Measurements from ENCODE around the gene RPGR. TPM values are rescaled to one million over a fixed set of nuclear protein-coding genes. Genes with fewer than 3 reads are reported as not detected.

Gene RPGR
- total RNA-seq, 5 donors from 2014 or later (not counting 1 experiment from before 2014, with no cell fraction given) = 8.1 to 31.2 (median 9.4) TPM

DNA sequence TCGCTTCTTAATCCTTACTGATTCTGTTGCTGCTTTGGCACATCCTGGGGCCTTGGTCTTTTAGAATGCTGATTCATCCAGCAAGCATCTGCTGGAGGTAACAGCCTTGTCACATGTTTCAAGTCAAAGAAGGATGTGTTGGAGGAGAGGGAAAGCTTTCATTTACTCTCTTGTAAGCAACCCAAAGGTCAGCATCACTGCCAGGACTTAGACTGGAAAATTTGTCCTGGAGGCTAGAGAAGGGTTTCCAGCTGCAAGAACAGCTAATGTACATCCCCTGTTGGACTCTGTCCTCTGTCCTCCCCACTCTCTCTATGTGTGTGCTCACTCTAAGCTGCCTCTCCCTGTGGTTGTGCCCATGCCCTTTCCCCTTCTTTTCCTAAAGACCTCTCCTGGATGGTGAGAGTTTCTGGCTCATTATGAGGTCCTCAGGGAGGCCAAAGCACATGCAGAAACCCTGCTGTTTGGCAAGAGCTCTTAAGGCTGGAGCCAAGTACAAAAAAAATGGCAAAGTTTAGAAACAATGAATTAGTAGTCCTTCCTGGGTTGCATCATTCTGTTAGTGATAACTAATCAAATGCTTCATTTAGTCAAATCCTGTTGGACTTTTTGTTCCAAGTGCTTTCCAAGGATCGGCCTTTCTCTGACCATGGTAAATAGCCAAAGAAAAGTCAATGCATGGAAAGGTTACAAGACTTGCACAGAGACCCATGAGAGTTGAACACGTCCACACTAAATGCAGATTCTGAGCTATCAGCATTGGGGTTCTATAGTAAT, 93.2 kb downstream of the RPGR start:
- peaks cover 0 to 31% of the 10 kb centered on the region in 2 donors for H3K27me3 Mint-ChIP-seq
- Histone ChIP-seq H3K4me3 (ENCODE audit: control insufficient read depth in 1 of 2, extremely low read depth in 1 of 2, low read length in 1 of 2) (no peak overlapping the region), H3K36me3 (ENCODE audit: control insufficient read depth in 2 of 2, extremely low read depth in 1 of 2, insufficient read depth in 1 of 2, low read length in 1 of 2) (no peaks in the 10 kb centered on the region), H3K4me1 (ENCODE audit: control insufficient read depth in 1 of 2, extremely low read depth in 1 of 2, insufficient read depth in 2 of 2, low read length in 2 of 2) (no peaks in the 10 kb centered on the region), H3K27me3 (replicated peaks in 1 of 2; ENCODE audit: control insufficient read depth in 2 of 2, extremely low read depth in 1 of 2, insufficient read depth in 2 of 2, low read length in 1 of 2) (no peaks in the 10 kb centered on the region), H3K9me3 (no peaks in the 10 kb centered on the region), H3K27ac (ENCODE audit: low read length) (no peak overlapping the region)
- no peaks in the 10 kb centered on the region for H3K9me3 Mint-ChIP-seq
- no peak for ATAC-seq (replicated peaks in 1 of 4)
- WGBS (ENCODE audit: insufficient coverage) = no CpG with 5 or more reads among the region's 3 CpGs
- CTCF ChIA-PET = no interaction called here
- no peaks in the 10 kb centered on the region for H3K36me3 Mint-ChIP-seq
- H3K27ac Mint-ChIP-seq = no peak overlapping the region
- POLR2A ChIA-PET = no interaction called here
- DNase-seq = no peak
- H3K4me1 Mint-ChIP-seq = no peaks in the 10 kb centered on the region
- H3K4me3 Mint-ChIP-seq = no peak overlapping the region

DNA sequence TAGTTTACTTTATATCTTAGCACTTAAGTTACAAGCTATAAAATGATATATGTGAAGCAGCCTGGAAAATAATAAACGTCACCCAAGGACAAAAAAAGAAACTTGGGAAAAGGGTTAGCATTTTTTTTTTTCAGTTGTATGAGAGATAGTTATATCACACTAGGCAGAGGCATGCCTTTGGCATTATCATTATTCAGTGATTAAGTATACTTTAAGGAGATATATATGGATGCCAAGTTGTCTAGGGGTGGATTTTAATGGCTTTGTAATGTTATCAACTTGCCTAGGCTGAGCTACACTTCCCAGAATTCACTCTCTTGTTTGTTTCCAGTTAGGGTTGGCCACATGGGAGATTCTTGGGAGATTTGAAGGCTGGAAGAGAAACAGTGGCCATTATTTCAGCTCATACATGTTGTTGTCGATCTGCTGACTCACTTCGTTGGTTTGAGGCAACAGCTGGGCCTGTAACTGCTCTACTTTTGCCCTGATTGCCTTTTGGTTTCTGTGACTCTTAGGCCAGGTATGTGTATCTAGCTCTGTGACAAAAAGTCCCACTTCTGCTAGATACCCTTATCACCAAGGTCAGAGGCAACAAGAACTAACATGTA, 95.1 kb downstream of the RPGR start:
- H3K4me3 Mint-ChIP-seq = no peak overlapping the region
- H3K36me3 Mint-ChIP-seq = no peaks in the 10 kb centered on the region
- no peak for ATAC-seq (replicated peaks in 1 of 4)
- WGBS (ENCODE audit: insufficient coverage) = no CpG with 5 or more reads among the region's 3 CpGs
- H3K4me1 Mint-ChIP-seq = no peaks in the 10 kb centered on the region
- no peak overlapping the region for H3K4me3 ChIP-seq (ENCODE audit: control insufficient read depth in 1 of 2, extremely low read depth in 1 of 2, low read length in 1 of 2)
- no peaks in the 10 kb centered on the region for H3K9me3 ChIP-seq
- H3K4me1 ChIP-seq (ENCODE audit: control insufficient read depth in 1 of 2, extremely low read depth in 1 of 2, insufficient read depth in 2 of 2, low read length in 2 of 2) = no peaks in the 10 kb centered on the region
- CTCF ChIA-PET = no interaction called here
- H3K9me3 Mint-ChIP-seq = no peaks in the 10 kb centered on the region
- H3K36me3 ChIP-seq (ENCODE audit: control insufficient read depth in 2 of 2, extremely low read depth in 1 of 2, insufficient read depth in 1 of 2, low read length in 1 of 2) = no peaks in the 10 kb centered on the region
- H3K27ac ChIP-seq (ENCODE audit: low read length) = no peak overlapping the region
- H3K27ac Mint-ChIP-seq = no peak overlapping the region
- POLR2A ChIA-PET = no interaction called here
- H3K27me3 ChIP-seq (replicated peaks in 1 of 2; ENCODE audit: control insufficient read depth in 2 of 2, extremely low read depth in 1 of 2, insufficient read depth in 2 of 2, low read length in 1 of 2) = no peaks in the 10 kb centered on the region
- peaks cover 0 to 20% of the 10 kb centered on the region in 2 donors for H3K27me3 Mint-ChIP-seq
- DNase-seq = no peak

DNA sequence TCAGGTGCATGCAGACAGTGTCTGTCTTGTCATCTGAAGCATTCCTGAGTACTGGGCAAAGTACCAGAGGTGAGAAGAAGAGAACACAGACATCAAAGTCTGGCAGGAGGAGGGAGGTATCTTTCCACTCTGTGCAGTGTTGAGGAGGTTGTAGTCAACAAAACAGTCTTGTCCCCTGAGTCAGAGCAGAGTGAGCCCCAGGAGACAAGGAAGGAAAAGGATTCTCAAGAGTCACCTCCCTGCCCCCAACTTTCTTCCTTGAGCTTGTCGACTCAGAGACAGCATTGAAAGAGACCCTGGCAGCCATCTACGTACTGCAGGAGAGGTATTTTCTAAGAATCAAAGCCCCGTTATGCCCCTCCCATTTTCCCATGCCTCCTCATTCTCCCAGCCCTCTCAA, 102.2 kb downstream of the RPGR start:
- Mint-ChIP-seq H3K27ac (no peak overlapping the region), H3K36me3 (no peaks in the 10 kb centered on the region), H3K9me3 (no peaks in the 10 kb centered on the region), H3K4me1 (peaks cover 0 to 9% (median 0%) of the 10 kb centered on the region in 3 donors), H3K4me3 (no peak overlapping the region), H3K27me3 (peaks cover 15 to 42% of the 10 kb centered on the region in 2 donors)
- Histone ChIP-seq H3K36me3 (ENCODE audit: control insufficient read depth in 2 of 2, extremely low read depth in 1 of 2, insufficient read depth in 1 of 2, low read length in 1 of 2) (no peaks in the 10 kb centered on the region), H3K9me3 (no peaks in the 10 kb centered on the region), H3K27me3 (replicated peaks in 1 of 2; ENCODE audit: control insufficient read depth in 2 of 2, extremely low read depth in 1 of 2, insufficient read depth in 2 of 2, low read length in 1 of 2) (peaks cover 2 to 14% of the 10 kb centered on the region in 2 experiments), H3K4me3 (ENCODE audit: control insufficient read depth in 1 of 2, extremely low read depth in 1 of 2, low read length in 1 of 2) (no peak overlapping the region), H3K27ac (ENCODE audit: low read length) (no peak overlapping the region), H3K4me1 (ENCODE audit: control insufficient read depth in 1 of 2, extremely low read depth in 1 of 2, insufficient read depth in 2 of 2, low read length in 2 of 2) (peaks cover 0 to 5% of the 10 kb centered on the region in 2 experiments)
- ChIA-PET CTCF (no interaction called here), POLR2A (no interaction called here)
- ATAC-seq (replicated peaks in 1 of 4) = no peak
- WGBS (ENCODE audit: insufficient coverage) = no CpG with 5 or more reads among the region's 3 CpGs
- no peak for DNase-seq

DNA sequence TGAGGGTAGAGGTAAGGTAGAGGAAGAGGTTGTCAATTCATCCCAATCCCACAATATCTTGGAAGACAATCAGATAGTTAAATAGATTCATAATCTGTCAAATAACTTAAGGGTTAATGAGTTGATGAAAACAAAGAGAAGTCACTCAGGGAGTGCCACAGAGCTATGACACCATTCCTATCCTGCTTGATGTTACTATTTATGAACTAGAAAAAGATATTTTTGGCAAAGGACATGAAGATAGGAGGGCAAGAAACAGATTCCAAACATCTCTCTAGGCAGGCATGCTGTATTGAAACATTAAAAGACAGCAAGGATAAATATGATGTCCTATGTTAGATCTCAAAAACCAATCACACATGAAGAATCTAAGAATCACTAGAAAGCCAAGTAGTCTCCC, 103.1 kb downstream of the RPGR start:
- Mint-ChIP-seq H3K4me3 (no peak overlapping the region), H3K4me1 (peaks cover 0 to 12% (median 2%) of the 10 kb centered on the region in 3 donors), H3K9me3 (no peaks in the 10 kb centered on the region), H3K36me3 (no peaks in the 10 kb centered on the region), H3K27ac (no peak overlapping the region), H3K27me3 (peaks cover 20 to 48% of the 10 kb centered on the region in 2 donors)
- ChIA-PET CTCF (no interaction called here), POLR2A (no interaction called here)
- ATAC-seq (replicated peaks in 1 of 4) = no peak
- H3K9me3 ChIP-seq = no peaks in the 10 kb centered on the region
- peaks cover 0 to 8% of the 10 kb centered on the region in 2 experiments for H3K4me1 ChIP-seq (ENCODE audit: control insufficient read depth in 1 of 2, extremely low read depth in 1 of 2, insufficient read depth in 2 of 2, low read length in 2 of 2)
- no peak for DNase-seq
- no peak overlapping the region for H3K4me3 ChIP-seq (ENCODE audit: control insufficient read depth in 1 of 2, extremely low read depth in 1 of 2, low read length in 1 of 2)
- H3K36me3 ChIP-seq (ENCODE audit: control insufficient read depth in 2 of 2, extremely low read depth in 1 of 2, insufficient read depth in 1 of 2, low read length in 1 of 2) = no peaks in the 10 kb centered on the region
- peaks cover 2 to 22% of the 10 kb centered on the region in 2 experiments for H3K27me3 ChIP-seq (replicated peaks in 1 of 2; ENCODE audit: control insufficient read depth in 2 of 2, extremely low read depth in 1 of 2, insufficient read depth in 2 of 2, low read length in 1 of 2)
- H3K27ac ChIP-seq (ENCODE audit: low read length) = no peak overlapping the region

DNA sequence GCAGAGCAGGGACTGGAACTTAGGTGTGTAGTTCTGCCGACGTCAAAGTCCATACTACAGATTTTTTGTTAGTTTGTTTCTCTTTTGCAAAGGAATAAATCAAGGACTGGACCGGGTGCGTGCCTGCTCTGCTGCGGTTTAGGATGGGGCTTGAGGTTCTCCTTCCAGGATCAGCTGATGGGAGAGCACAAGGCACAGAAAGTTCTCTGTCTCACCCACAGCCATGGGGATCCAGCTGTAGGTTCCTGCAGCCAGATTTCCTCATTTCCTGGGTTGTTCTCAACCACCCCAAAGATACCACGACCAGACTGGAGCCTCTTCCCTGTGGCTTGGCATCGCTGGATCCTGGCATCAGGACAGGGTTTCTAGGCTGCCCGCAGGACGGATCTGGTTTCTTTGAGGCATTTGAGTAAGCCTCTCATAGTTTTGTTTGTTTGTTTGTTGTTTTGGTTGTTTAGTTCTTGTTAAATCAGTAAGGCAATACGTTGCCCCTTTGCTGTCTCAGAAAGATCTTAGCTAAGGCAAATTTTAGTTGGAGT, 105.8 kb downstream of the RPGR start:
- no peaks in the 10 kb centered on the region for H3K9me3 ChIP-seq
- Mint-ChIP-seq H3K36me3 (no peaks in the 10 kb centered on the region), H3K4me3 (peak overlapping the region in 1 of 3 donors; percentile 56), H3K27ac (no peak overlapping the region), H3K27me3 (peaks cover 35 to 60% of the 10 kb centered on the region in 2 donors), H3K4me1 (peaks cover 0 to 12% (median 2%) of the 10 kb centered on the region in 3 donors), H3K9me3 (no peaks in the 10 kb centered on the region)
- H3K4me1 ChIP-seq (ENCODE audit: control insufficient read depth in 1 of 2, extremely low read depth in 1 of 2, insufficient read depth in 2 of 2, low read length in 2 of 2) = peaks cover 0 to 8% of the 10 kb centered on the region in 2 experiments
- H3K36me3 ChIP-seq (ENCODE audit: control insufficient read depth in 2 of 2, extremely low read depth in 1 of 2, insufficient read depth in 1 of 2, low read length in 1 of 2) = no peaks in the 10 kb centered on the region
- H3K4me3 ChIP-seq (ENCODE audit: control insufficient read depth in 1 of 2, extremely low read depth in 1 of 2, low read length in 1 of 2) = no peak overlapping the region
- ChIA-PET POLR2A (no interaction called here), CTCF (no interaction called here)
- no peak for ATAC-seq (replicated peaks in 1 of 4)
- H3K27me3 ChIP-seq (replicated peaks in 1 of 2; ENCODE audit: control insufficient read depth in 2 of 2, extremely low read depth in 1 of 2, insufficient read depth in 2 of 2, low read length in 1 of 2) = peaks cover 2 to 28% of the 10 kb centered on the region in 2 experiments
- 73% methylated on average over 2 of the region's 10 CpGs for WGBS (ENCODE audit: insufficient coverage)
- H3K27ac ChIP-seq (ENCODE audit: low read length) = no peak overlapping the region
- DNase-seq = no peak

DNA sequence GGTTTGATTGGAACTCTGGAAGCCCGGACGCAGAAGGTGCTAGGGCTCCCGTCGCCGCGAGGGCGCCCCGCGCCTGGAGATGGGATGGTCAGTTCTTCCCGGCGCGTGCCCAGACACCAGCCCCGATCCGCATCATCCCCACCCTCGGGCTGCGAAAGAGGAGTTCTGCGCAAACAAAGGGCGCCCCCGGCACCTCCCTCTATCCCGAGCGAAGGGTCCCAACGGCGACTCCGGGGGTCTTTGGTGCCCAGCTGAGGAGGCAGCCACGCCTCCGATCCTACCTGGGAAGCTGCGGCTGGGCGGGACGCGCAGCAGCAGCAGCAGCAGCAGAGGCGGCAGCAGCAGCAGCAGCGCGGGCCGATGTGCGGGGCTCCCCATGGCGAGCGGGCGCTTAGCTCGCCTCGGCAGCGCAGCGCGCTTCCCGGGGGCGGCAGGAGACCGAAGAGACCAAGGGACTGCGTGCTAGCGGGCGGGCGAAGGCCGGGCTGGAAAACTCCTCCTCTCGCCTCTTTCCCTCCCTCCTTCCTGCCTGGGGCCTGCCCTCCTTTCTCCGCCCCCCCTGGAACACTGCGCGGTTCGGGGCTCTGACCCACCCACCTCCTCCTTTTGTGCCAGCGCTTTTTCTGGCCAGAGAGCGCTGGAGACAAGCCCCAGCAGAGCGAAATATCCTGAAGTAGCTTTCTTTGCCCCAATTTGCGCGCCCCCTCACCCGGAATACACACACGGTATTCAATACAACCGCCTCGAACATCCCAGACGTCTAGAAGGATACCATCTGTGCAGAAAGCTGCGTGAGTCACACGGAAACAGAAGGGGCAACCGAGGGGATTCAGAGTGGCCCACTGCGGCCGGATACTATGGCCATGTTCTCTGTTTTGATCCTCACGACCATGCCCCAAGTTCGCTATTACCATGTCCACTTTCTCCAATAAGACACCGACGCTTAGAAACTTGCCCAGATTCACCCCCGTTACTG, 106.6 kb downstream of the RPGR start, which contains the start of gene SRPX:
Gene SRPX, minus strand, starts transcription at position 457 of the 976 bp plus-strand sequence. Its CDS starts 79 bp downstream, at position 378.
- ChIA-PET CTCF (no interaction called here), POLR2A (no interaction called here)
- no peak for DNase-seq
- Mint-ChIP-seq H3K9me3 (no peaks in the 10 kb centered on the region), H3K27ac (peak within 1 kb of the TSS in 1 of 2 donors; percentile 66), H3K27me3 (peaks cover 35 to 64% of the 10 kb centered on the region in 2 donors), H3K4me3 (peak within 1 kb of the TSS; percentile 4 to 56 (median 34)), H3K36me3 (no peaks in the 10 kb centered on the region), H3K4me1 (peaks cover 0 to 12% (median 2%) of the 10 kb centered on the region in 3 donors)
- Histone ChIP-seq H3K9me3 (no peaks in the 10 kb centered on the region), H3K36me3 (ENCODE audit: control insufficient read depth in 2 of 2, extremely low read depth in 1 of 2, insufficient read depth in 1 of 2, low read length in 1 of 2) (no peaks in the 10 kb centered on the region), H3K4me1 (ENCODE audit: control insufficient read depth in 1 of 2, extremely low read depth in 1 of 2, insufficient read depth in 2 of 2, low read length in 2 of 2) (peaks cover 0 to 8% of the 10 kb centered on the region in 2 experiments), H3K4me3 (ENCODE audit: control insufficient read depth in 1 of 2, extremely low read depth in 1 of 2, low read length in 1 of 2) (peak within 1 kb of the TSS in 1 of 2 donors; percentile 12), H3K27ac (ENCODE audit: low read length) (no peak within 1 kb of the TSS), H3K27me3 (replicated peaks in 1 of 2; ENCODE audit: control insufficient read depth in 2 of 2, extremely low read depth in 1 of 2, insufficient read depth in 2 of 2, low read length in 1 of 2) (peaks cover 2 to 28% of the 10 kb centered on the region in 2 experiments)
- ATAC-seq (replicated peaks in 1 of 4) = no peak
- 4% methylated on average over 47 of the region's 76 CpGs for WGBS (ENCODE audit: insufficient coverage)
